A549 (cell line): ENCODE data around the gene SIRT3. TPM values are rescaled to one million over a fixed set of nuclear protein-coding genes. Genes with fewer than 3 reads are reported as not detected.

Source experiments
- ATAC-seq, 2 experiments: fragments of 200-7000 bp in 1 of 2; fragments of >200 bp in 1 of 2; cut with Nextera tagmentation in 1 of 2; cut with Tn5 transposase in 1 of 2; 3 replicates each; pipeline versions ENCODE4 v1.8.0 to v1.9.1; 2018 to 2020; ENCODE audit warnings: mild to moderate bottlenecking in 1 of 2, moderate library complexity in 1 of 2
- CTCF ChIA-PET: fragments of 300-600 bp; sonication (Branson Sonifier 250); formaldehyde crosslinking; extraction: SDS; loops from one replicate; lab custom pipeline; 2021; ENCODE audit warnings: antibody characterized with exemption, inconsistent platforms; lab: Yijun Ruan, JAX
- POLR2A ChIA-PET: fragments of 350-600 bp; formaldehyde crosslinking; extraction: SDS; loops from one replicate; lab custom pipeline; 2021; ENCODE audit warnings: antibody characterized with exemption, inconsistent platforms; lab: Yijun Ruan, JAX
- DNase-seq, 2 experiments: peaks; one replicate each; pipeline versions ENCODE4 v3.0.0 to v3.0.0-alpha.2; 2011 to 2016; ENCODE audit warnings: low read depth in 1 of 2, low spot score in 1 of 2
- FAIRE-seq: peaks from 2 replicates; lab custom pipeline; 2011; peaks lifted over from hg19 to GRCh38; lab: Jason Lieb, UNC
- H3K27ac ChIP-seq, 2 experiments: fragments of >200 bp; sonication (Bioruptor Twin); formaldehyde crosslinking; 3 replicates each; pipeline ENCODE4 v1.5.1; 2016 to 2017
- H3K4me1 ChIP-seq: fragments of >200 bp; sonication (Bioruptor Twin); formaldehyde crosslinking; 3 replicates; pipeline ENCODE4 v1.6.1; 2016
- H3K4me2 ChIP-seq: fragments of >200 bp; sonication (Bioruptor Twin); formaldehyde crosslinking; 3 replicates; pipeline ENCODE4 v1.6.1; 2016
- H3K4me3 ChIP-seq: fragments of >200 bp; sonication (Bioruptor Twin); formaldehyde crosslinking; 3 replicates; pipeline ENCODE4 v1.5.1; 2016
- H3K9me3 ChIP-seq: fragments of >200 bp; sonication (Bioruptor Twin); formaldehyde crosslinking; 3 replicates; pipeline ENCODE4 v1.6.1; 2016
- BCL3 ChIP-seq: fragments of >200 bp; sonication (Bioruptor Twin); formaldehyde crosslinking; IDR thresholded peaks from 3 replicates; pipeline ENCODE4 v1.6.1; 2016
- E2F6 ChIP-seq: IDR thresholded peaks from 2 replicates; pipeline ENCODE4 v1.6.1; 2012; ENCODE audit warnings: low read depth, borderline replicate concordance
- ESRRA ChIP-seq: fragments of 150-350 bp; IDR thresholded peaks from 2 replicates; pipeline ENCODE4 v1.6.1; 2014; ENCODE audit warnings: mild to moderate bottlenecking, low read length, borderline replicate concordance
- FOSB ChIP-seq: fragments of 250-450 bp; sonication (Bioruptor Pico); IDR thresholded peaks from 2 replicates; pipeline ENCODE4 v1.5.0; 2020; ENCODE audit warnings: mild to moderate bottlenecking, moderate library complexity
- HOXA7 ChIP-seq: fragments of 250-450 bp; sonication (Bioruptor Pico); IDR thresholded peaks from 2 replicates; pipeline ENCODE4 v1.5.0; 2020; ENCODE audit warnings: mild to moderate bottlenecking, moderate library complexity
- HOXB5 ChIP-seq: fragments of 250-450 bp; sonication (Bioruptor Pico); IDR thresholded peaks from 2 replicates; pipeline ENCODE4 v1.5.0; 2020; ENCODE audit warnings: mild to moderate bottlenecking, moderate library complexity
- JUN ChIP-seq, 2 experiments: fragments of >200 bp; sonication (Bioruptor Twin); formaldehyde crosslinking; IDR thresholded peaks; 2 replicates in 1 of 2; 3 replicates in 1 of 2; pipeline ENCODE4 v1.6.1; 2016 to 2017
- JUNB ChIP-seq: fragments of >200 bp; sonication (Bioruptor Twin); formaldehyde crosslinking; IDR thresholded peaks from 2 replicates; pipeline ENCODE4 v1.6.1; 2016
- KDM5A ChIP-seq: fragments of 200-600 bp; sonication (generic); IDR thresholded peaks from 2 replicates; pipeline ENCODE4 v1.6.1; 2016; ENCODE audit warnings: antibody characterized with exemption, mild to moderate bottlenecking
- NR3C1 ChIP-seq: fragments of >200 bp; sonication (Bioruptor Twin); formaldehyde crosslinking; IDR thresholded peaks from 3 replicates; pipeline ENCODE4 v1.6.1; 2017
- PHF8 ChIP-seq: fragments of 200-600 bp; sonication (generic); IDR thresholded peaks from 2 replicates; pipeline ENCODE4 v1.6.1; 2016; ENCODE audit warnings: low read depth, mild to moderate bottlenecking, antibody characterized with exemption, moderate library complexity, borderline replicate concordance
- POLR2A ChIP-seq: IDR thresholded peaks from 2 replicates; pipeline ENCODE4 v1.6.1; 2012; ENCODE audit warnings: mild to moderate bottlenecking, low read length
- POLR2AphosphoS2 ChIP-seq: conservative IDR thresholded peaks from 2 replicates; pipeline ENCODE4 v1.6.1; 2012; ENCODE audit warnings: low read length, improper control_type of control experiment, inconsistent platforms
- RARB ChIP-seq: fragments of 250-450 bp; sonication (Bioruptor Pico); IDR thresholded peaks from 2 replicates; pipeline ENCODE4 v1.8.0; 2021; ENCODE audit warnings: mild to moderate bottlenecking, moderate library complexity
- ZFP36 ChIP-seq: fragments of 450-650 bp; IDR thresholded peaks from 2 replicates; pipeline ENCODE4 v1.6.1; 2014; ENCODE audit warnings: borderline replicate concordance; ENCODE audit not compliant: partially characterized antibody
- WGBS: methylation state at CpG from one replicate; pipeline ENCODE4 v1.1.6; 2017; ENCODE audit errors: missing lambda C conversion rate; 5-methylcytosine and 5-hydroxymethylcytosine counted together
- polyA plus RNA-seq, 4 experiments: library from polyadenylated mRNA; depleted of rRNA in 3 of 4; stranded (reverse); fragments of >200 nt; fragmentation: RNase III in 1 of 4; extraction: RNeasy Plus Mini Kit Qiagen cat#74134 plus additional on column Dnase treatment in 1 of 4; gene quantifications; 2 replicates in 3 of 4; 3 replicates in 1 of 4; pipeline ENCODE4 v1.2.3, GENCODE V29; 2011 to 2017
- TF ChIP-seq, protein P1 (sequence below): fragments of 200-600 bp; sonication (generic); IDR thresholded peaks from 2 replicates; pipeline ENCODE4 v1.6.1; 2016; ENCODE audit warnings: antibody characterized with exemption, mild to moderate bottlenecking, moderate library complexity
- TF ChIP-seq, protein P2 (sequence below): fragments of 250-450 bp; sonication (Bioruptor Pico); IDR thresholded peaks from 2 replicates; pipeline ENCODE4 v1.5.0; 2021; ENCODE audit warnings: mild to moderate bottlenecking, moderate library complexity, borderline replicate concordance

Gene SIRT3
- polyA plus RNA-seq, 2 of the 4 experiments (the other 2 are of a cell fraction) = 20.3 to 22.3 TPM

- WGBS = 6% methylated on average over 22 of the region's 62 CpGs
- peak; percentile 93 to 97 for ATAC-seq
- Histone ChIP-seq H3K4me3 (peak within 1 kb of the TSS; percentile 91), H3K4me2 (peak within 1 kb of the TSS; percentile 99), H3K9me3 (no peaks in the 10 kb centered on the region), H3K4me1 (peaks cover 17% of the 10 kb centered on the region; the same call in 2 of the 3 replicates), H3K27ac (peak within 1 kb of the TSS; percentile 95 to 96)
- DNase-seq = peak; percentile 77 to 93
- POLR2A ChIA-PET = interaction anchor here (0.6 to 2.3 kb wide), 5 partner anchors 13 to 275 kb away, joined by 3 to 8 read pairs (median 4); partner anchors contain the start of genes BET1L and RIC8A
- CTCF ChIA-PET = interaction anchor here (0.6 to 2.0 kb wide), 6 partner anchors 14 to 211 kb away, joined by 3 to 17 read pairs (median 3); no protein-coding TSS in a partner anchor
- TF ChIP-seq JUN (IDR thresholded peaks at IDR 0.05) (peak; percentile 9 to 40; a peak in 3 of 5 replicates), BCL3 (peak; percentile 25; the same call in 1 of the 3 replicates), HOXA7 (0 out of 2 replicates have a peak, but pooled peaks have one; percentile 17), KDM5A (peak; percentile 72), POLR2A (peak; percentile 52), PHF8 (peak; percentile 55), HOXB5 (CRISPR knock-in tag) (no peak), ZFP36 (no peak), E2F6 (0 out of 2 replicates have a peak, but pooled peaks have one; percentile 61), FOSB (CRISPR knock-in tag) (0 out of 2 replicates have a peak, but pooled peaks have one; percentile 28)
- no peak for FAIRE-seq
Measured at GRCh38 chr11:236774-237767, 929 bp upstream of the SIRT3 start, which contains the start of gene PSMD13. PSMD13 (plus strand) TSS chr11:236976; CDS start chr11:237050, 74 bp downstream.

DNA sequence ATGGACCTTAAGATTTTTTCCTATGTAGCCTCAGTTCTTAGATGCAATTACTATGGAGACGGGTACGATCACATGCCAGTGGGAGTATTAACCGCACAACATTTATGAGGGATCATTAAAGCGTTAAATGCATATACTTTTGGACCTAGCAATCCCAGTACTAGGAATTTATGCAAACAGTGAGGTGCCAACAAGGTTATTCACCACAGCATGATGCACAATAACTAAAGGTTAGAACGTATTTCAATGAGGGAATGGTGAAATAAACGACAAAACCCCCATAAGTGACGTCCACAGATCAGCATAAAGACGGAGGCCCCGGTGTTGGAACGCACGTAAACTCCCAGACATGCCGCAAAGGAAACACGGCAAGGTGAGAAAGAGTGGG is 539 bp downstream of the SIRT3 start:
- Histone ChIP-seq H3K9me3 (no peaks in the 10 kb centered on the region), H3K4me2 (peak overlapping the region; percentile 88), H3K27ac (peak overlapping the region; percentile 78 to 95), H3K4me3 (peak overlapping the region; percentile 91), H3K4me1 (peaks cover 17% of the 10 kb centered on the region; the same call in 2 of the 3 replicates)
- ChIA-PET CTCF (interaction anchor here (0.9 to 2.0 kb wide), 4 partner anchors 13 to 213 kb away, joined by 3 to 7 read pairs (median 5); no protein-coding TSS in a partner anchor), POLR2A (no interaction called here)
- DNase-seq = no peak
- TF ChIP-seq HOXB5 (CRISPR knock-in tag) = no peak
- no peak for TF ChIP-seq ESRRA
- TF ChIP-seq, protein P1, sequence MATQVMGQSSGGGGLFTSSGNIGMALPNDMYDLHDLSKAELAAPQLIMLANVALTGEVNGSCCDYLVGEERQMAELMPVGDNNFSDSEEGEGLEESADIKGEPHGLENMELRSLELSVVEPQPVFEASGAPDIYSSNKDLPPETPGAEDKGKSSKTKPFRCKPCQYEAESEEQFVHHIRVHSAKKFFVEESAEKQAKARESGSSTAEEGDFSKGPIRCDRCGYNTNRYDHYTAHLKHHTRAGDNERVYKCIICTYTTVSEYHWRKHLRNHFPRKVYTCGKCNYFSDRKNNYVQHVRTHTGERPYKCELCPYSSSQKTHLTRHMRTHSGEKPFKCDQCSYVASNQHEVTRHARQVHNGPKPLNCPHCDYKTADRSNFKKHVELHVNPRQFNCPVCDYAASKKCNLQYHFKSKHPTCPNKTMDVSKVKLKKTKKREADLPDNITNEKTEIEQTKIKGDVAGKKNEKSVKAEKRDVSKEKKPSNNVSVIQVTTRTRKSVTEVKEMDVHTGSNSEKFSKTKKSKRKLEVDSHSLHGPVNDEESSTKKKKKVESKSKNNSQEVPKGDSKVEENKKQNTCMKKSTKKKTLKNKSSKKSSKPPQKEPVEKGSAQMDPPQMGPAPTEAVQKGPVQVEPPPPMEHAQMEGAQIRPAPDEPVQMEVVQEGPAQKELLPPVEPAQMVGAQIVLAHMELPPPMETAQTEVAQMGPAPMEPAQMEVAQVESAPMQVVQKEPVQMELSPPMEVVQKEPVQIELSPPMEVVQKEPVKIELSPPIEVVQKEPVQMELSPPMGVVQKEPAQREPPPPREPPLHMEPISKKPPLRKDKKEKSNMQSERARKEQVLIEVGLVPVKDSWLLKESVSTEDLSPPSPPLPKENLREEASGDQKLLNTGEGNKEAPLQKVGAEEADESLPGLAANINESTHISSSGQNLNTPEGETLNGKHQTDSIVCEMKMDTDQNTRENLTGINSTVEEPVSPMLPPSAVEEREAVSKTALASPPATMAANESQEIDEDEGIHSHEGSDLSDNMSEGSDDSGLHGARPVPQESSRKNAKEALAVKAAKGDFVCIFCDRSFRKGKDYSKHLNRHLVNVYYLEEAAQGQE = no peak
- no peak for TF ChIP-seq NR3C1
- no peak for TF ChIP-seq JUNB
- TF ChIP-seq, protein P2, sequence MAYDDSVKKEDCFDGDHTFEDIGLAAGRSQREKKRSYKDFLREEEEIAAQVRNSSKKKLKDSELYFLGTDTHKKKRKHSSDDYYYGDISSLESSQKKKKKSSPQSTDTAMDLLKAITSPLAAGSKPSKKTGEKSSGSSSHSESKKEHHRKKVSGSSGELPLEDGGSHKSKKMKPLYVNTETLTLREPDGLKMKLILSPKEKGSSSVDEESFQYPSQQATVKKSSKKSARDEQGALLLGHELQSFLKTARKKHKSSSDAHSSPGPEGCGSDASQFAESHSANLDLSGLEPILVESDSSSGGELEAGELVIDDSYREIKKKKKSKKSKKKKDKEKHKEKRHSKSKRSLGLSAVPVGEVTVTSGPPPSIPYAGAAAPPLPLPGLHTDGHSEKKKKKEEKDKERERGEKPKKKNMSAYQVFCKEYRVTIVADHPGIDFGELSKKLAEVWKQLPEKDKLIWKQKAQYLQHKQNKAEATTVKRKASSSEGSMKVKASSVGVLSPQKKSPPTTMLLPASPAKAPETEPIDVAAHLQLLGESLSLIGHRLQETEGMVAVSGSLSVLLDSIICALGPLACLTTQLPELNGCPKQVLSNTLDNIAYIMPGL (CRISPR knock-in tag) = no peak
- TF ChIP-seq RARB (CRISPR knock-in tag) = no peak
- no peak for TF ChIP-seq FOSB (CRISPR knock-in tag)
- TF ChIP-seq POLR2A = no peak
- no peak for TF ChIP-seq POLR2AphosphoS2
- FAIRE-seq = no peak
- WGBS = 6% methylated on average over 13 of the region's 13 CpGs
- ATAC-seq = peak in 1 of 2 experiments; percentile 29; a peak in 4 of 6 replicates
